GM18909 (cell line): ENCODE measurements around the gene PAPPA.

ENCODE experiments used
- ATAC-seq: cut with Tn5 transposase; IDR thresholded peaks from one replicate; pipeline ENCODE4 v1.9.1; 2021; ENCODE audit warnings: mild to moderate bottlenecking; ENCODE audit not compliant: unreplicated experiment, poor library complexity

The PAPPA gene

GRCh38 chr9:116149844-116150243 lies 3.7 kb upstream of the PAPPA start:
- no peak for ATAC-seq

- no peak for ATAC-seq
These were observed 2.4 kb upstream of the PAPPA start for GRCh38 chr9:116151199-116151598.

GRCh38 chr9:116151966-116152381 lies 1.6 kb upstream of the PAPPA start:
- ATAC-seq = no peak

GRCh38 chr9:116152390-116152789 lies 1.2 kb upstream of the PAPPA start:
- ATAC-seq = no peak

GRCh38 chr9:116152941-116153764 lies 438 bp upstream of the PAPPA start:
- ATAC-seq = no peak

- no peak for ATAC-seq
These were observed 864 bp downstream of the PAPPA start for GRCh38 chr9:116154334-116154975.

- ATAC-seq = no peak
These were observed 1.5 kb downstream of the PAPPA start for GRCh38 chr9:116154976-116155697.

- ATAC-seq = no peak
These were observed 2.1 kb downstream of the PAPPA start for GRCh38 chr9:116155698-116156039.

- ATAC-seq = no peak
These were observed 3.2 kb downstream of the PAPPA start for GRCh38 chr9:116156621-116157314.

GRCh38 chr9:116157436-116158138 lies 4.0 kb downstream of the PAPPA start:
- ATAC-seq = no peak

GRCh38 chr9:116160676-116161571 lies 7.3 kb downstream of the PAPPA start:
- no peak for ATAC-seq

GRCh38 chr9:116162241-116162781 lies 8.7 kb downstream of the PAPPA start:
- ATAC-seq = no peak

- no peak for ATAC-seq
These were observed 9.9 kb downstream of the PAPPA start for GRCh38 chr9:116163293-116164055.

GRCh38 chr9:116165912-116166311 lies 12.3 kb downstream of the PAPPA start:
- ATAC-seq = no peak

- no peak for ATAC-seq
These were observed 13.1 kb downstream of the PAPPA start for GRCh38 chr9:116166713-116167112.

- no peak for ATAC-seq
These were observed 14.6 kb downstream of the PAPPA start for GRCh38 chr9:116168231-116168630.

GRCh38 chr9:116172216-116172615 lies 18.6 kb downstream of the PAPPA start:
- no peak for ATAC-seq

GRCh38 chr9:116174347-116174746 lies 20.8 kb downstream of the PAPPA start:
- ATAC-seq = no peak
